ENCODE results near the gene AP1M1.

- no peak for TF ChIP-seq CTCF (IDR thresholded peaks at IDR 0.05)
- TF ChIP-seq POLR2AphosphoS5 (IDR thresholded peaks at IDR 0.05) = no peak
- TF ChIP-seq POLR2A (IDR thresholded peaks at IDR 0.05) = no peak
These were observed 64.9 kb downstream of the AP1M1 start for GRCh38 chr19:16262618-16263017.
